ENCODE results near the gene SLMAP.

- TF ChIP-seq CTCF (IDR thresholded peaks at IDR 0.05; ENCODE audit: insufficient read depth, low read length, poor library complexity, severe bottlenecking): no peak
- TF ChIP-seq EZH2phosphoT487 (conservative IDR thresholded peaks at IDR 0.05; ENCODE audit: low read length): no peak
Observed at GRCh38 chr3:57892423-57892822, 136.3 kb downstream of the SLMAP start.
